VCaP (cell line): ENCODE data around the gene PRDM16.
A peak's percentile ranks its signal among the peaks of the same experiment; 100 is the strongest.

ENCODE experiments used
- H3K27ac ChIP-seq: fragments of 450-650 bp; 2 replicates; pipeline ENCODE4 v1.5.1; 2017
- CTCF ChIP-seq: fragments of 450-650 bp; conservative IDR thresholded peaks from 2 replicates; pipeline ENCODE4 v1.5.1; 2017; ENCODE audit warnings: mild to moderate bottlenecking, moderate library complexity

The PRDM16 gene

GRCh38 chr1:3468236-3469103 is 399.5 kb downstream of the PRDM16 start:
- no peak for TF ChIP-seq CTCF
- no peak overlapping the region for H3K27ac ChIP-seq

GRCh38 chr1:3469104-3469848 is 400.3 kb downstream of the PRDM16 start:
- H3K27ac ChIP-seq = no peak overlapping the region
- TF ChIP-seq CTCF = no peak

- no peak for TF ChIP-seq CTCF
- H3K27ac ChIP-seq = no peak overlapping the region
These were observed 401.0 kb downstream of the PRDM16 start for GRCh38 chr1:3469849-3470649.

- no peak for TF ChIP-seq CTCF
- H3K27ac ChIP-seq = no peak overlapping the region
These were observed 401.8 kb downstream of the PRDM16 start for GRCh38 chr1:3470650-3471355.

- no peak overlapping the region for H3K27ac ChIP-seq
- peak; percentile 28; the same call in 1 of the 2 replicates for TF ChIP-seq CTCF
These were observed 402.5 kb downstream of the PRDM16 start for GRCh38 chr1:3471356-3472087.

- H3K27ac ChIP-seq = no peak overlapping the region
These were observed 403.3 kb downstream of the PRDM16 start for GRCh38 chr1:3472088-3472850.

More at GRCh38 chr1:3472088-3472850, 403.3 kb downstream of the PRDM16 start:
- TF ChIP-seq CTCF = no peak; the same call in none of the 2 replicates
